C4-2B (cell line): Measurements from ENCODE around the gene CAMTA1.

Source experiments
- CTCF ChIP-seq: fragments of 450-650 bp; conservative IDR thresholded peaks from 2 replicates; pipeline ENCODE4 v1.5.1; 2017; ENCODE audit warnings: mild to moderate bottlenecking
- ZFX ChIP-seq: fragments of 450-650 bp; IDR thresholded peaks from 2 replicates; pipeline ENCODE4 v1.6.1; 2017

DNA sequence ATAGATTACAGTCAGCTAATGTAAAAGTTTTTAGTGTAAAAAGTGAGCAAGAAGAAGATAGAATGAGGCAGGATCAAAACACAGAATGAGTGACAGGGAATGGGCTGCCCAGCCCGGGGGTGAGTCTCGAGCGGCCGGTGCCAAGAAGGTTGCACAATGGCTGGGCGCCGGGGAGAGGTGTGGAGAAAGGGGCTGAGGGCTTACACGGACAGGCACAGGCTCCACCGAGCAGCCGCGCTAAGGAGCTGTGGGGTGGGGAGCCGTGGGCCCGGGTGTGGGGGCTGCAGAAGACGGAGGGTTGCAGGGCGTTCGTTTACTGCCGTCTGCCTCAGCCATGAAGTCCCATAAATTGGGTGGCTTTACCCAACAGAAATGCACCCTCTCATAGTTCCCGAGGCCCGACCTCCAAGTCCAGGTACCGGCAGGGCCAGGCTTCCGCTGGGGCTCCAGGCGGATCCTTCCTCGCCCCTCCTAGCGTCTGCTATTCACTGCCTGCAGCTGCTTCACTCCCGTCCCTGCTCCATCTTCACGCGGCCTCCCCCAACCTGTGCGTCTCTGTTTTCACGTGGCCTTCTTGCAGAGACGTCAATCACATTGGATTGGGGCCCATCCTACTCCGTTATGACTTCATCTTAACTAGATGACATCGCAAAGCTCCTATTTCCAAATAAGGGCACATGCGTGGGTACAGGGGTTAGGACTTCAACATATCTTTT is 277.2 kb downstream of the CAMTA1 start:
- TF ChIP-seq CTCF (no peak), ZFX (no peak)
